HL-60 (cell line): Measurements from ENCODE around the gene WDR45B.
"Not testable (repeated sequence)": the region's sequence is repeated elsewhere in the genome, so short reads cannot be mapped to it uniquely, and the experiment has no call there.

Source experiments
- DNase-seq, 2 experiments: peaks; one replicate each; pipeline ENCODE4 v3.0.0-alpha.2; 2010 to 2020; ENCODE audit warnings: low read depth in 1 of 2, low spot score in 1 of 2
- H3K27ac ChIP-seq: fragments of 250-450 bp; sonication (Bioruptor Pico); replicated peaks from 2 replicates; pipeline ENCODE4 v1.5.1; 2020; ENCODE audit warnings: mild to moderate bottlenecking, moderate library complexity
- H3K27me3 ChIP-seq: fragments of 250-450 bp; sonication (Bioruptor Pico); 2 replicates; pipeline ENCODE4 v1.5.1; 2021; ENCODE audit warnings: mild to moderate bottlenecking, moderate library complexity; ENCODE audit not compliant: insufficient read depth, poor library complexity, severe bottlenecking
- H3K4me3 ChIP-seq: replicated peaks from 2 replicates; pipeline ENCODE4 v1.5.1; 2011; ENCODE audit warnings: mild to moderate bottlenecking, control low read depth, low read length; ENCODE audit not compliant: insufficient read depth
- CTCF ChIP-seq: IDR thresholded peaks from one replicate; pipeline ENCODE4 v1.5.1; 2011; ENCODE audit warnings: low read length, control low read depth, inconsistent platforms; ENCODE audit not compliant: insufficient read depth
- GABPA ChIP-seq: IDR thresholded peaks from 2 replicates; pipeline ENCODE4 v1.6.1; 2012; ENCODE audit warnings: low read depth
- POLR2AphosphoS5 ChIP-seq: IDR thresholded peaks from 2 replicates; pipeline ENCODE4 v1.6.1; 2012; ENCODE audit warnings: low read depth
- REST ChIP-seq: IDR thresholded peaks from 2 replicates; pipeline ENCODE4 v1.6.1; 2012; ENCODE audit warnings: low read depth; ENCODE audit not compliant: insufficient replicate concordance
- SPI1 ChIP-seq: IDR thresholded peaks from 2 replicates; pipeline ENCODE4 v1.6.1; 2012; ENCODE audit warnings: low read depth, mild to moderate bottlenecking, borderline replicate concordance

Gene WDR45B

GRCh38 chr17:82582213-82582612 lies 66.0 kb downstream of the WDR45B start:
- no peak overlapping the region for H3K4me3 ChIP-seq
- TF ChIP-seq SPI1 (no peak), REST (no peak), CTCF (no peak), GABPA (no peak), POLR2AphosphoS5 (no peak)
- H3K27me3 ChIP-seq, result no peaks in the 10 kb centered on the region
- no peak for DNase-seq
- no peak overlapping the region for H3K27ac ChIP-seq

- not testable (repeated sequence) for H3K4me3 ChIP-seq, H3K27me3 ChIP-seq, DNase-seq, H3K27ac ChIP-seq
Observed at GRCh38 chr17:82579969-82580368, 68.3 kb downstream of the WDR45B start.

GRCh38 chr17:82577300-82577699 lies 70.9 kb downstream of the WDR45B start:
- Histone ChIP-seq H3K4me3 (no peak overlapping the region), H3K27ac (no peak overlapping the region), H3K27me3 (no peaks in the 10 kb centered on the region)
- TF ChIP-seq SPI1, result no peak
- no peak for TF ChIP-seq GABPA
- no peak for TF ChIP-seq CTCF
- TF ChIP-seq POLR2AphosphoS5, result no peak
- TF ChIP-seq REST, result no peak
- no peak for DNase-seq

GRCh38 chr17:82575581-82576221 lies 72.5 kb downstream of the WDR45B start:
- not testable (repeated sequence) for DNase-seq, H3K27me3 ChIP-seq, H3K27ac ChIP-seq, H3K4me3 ChIP-seq
- 0 out of 2 replicates have a peak, but pooled peaks have one; percentile 11 for TF ChIP-seq POLR2AphosphoS5

- no peaks in the 10 kb centered on the region for H3K27me3 ChIP-seq
- H3K4me3 ChIP-seq, result no peak overlapping the region
- no peak overlapping the region for H3K27ac ChIP-seq
- TF ChIP-seq GABPA (no peak), CTCF (no peak), POLR2AphosphoS5 (no peak), REST (no peak), SPI1 (no peak)
- DNase-seq, result no peak
Observed at GRCh38 chr17:82574041-82574440, 74.2 kb downstream of the WDR45B start.
